K562 (cell line): ENCODE results near the gene PTGER2. TPM values are rescaled to one million over a fixed set of nuclear protein-coding genes. Genes with fewer than 3 reads are reported as not detected.

ENCODE experiments used
- ATAC-seq: fragments of 200-7000 bp; cut with Tn5 transposase; 3 replicates; pipeline ENCODE4 v1.9.1; 2020; ENCODE audit warnings: moderate library complexity
- BruUV-seq: library from RNA; stranded (reverse); fragments of 400-500 nt; replicated peaks from 2 replicates; lab custom pipeline; 2021; lab: Mats Ljungman, UMichigan
- CTCF ChIA-PET: fragments of 300-600 bp; formaldehyde crosslinking; extraction: SDS; loops from one replicate; lab custom pipeline; 2021; ENCODE audit warnings: low intra/inter-chr PET ratio; lab: Yijun Ruan, JAX
- POLR2A ChIA-PET: fragments of 300-600, 350-650 bp; sonication (Branson Sonifier 250); formaldehyde crosslinking; extraction: SDS; loops from one replicate; lab custom pipeline; 2021; ENCODE audit warnings: antibody characterized with exemption, inconsistent platforms; lab: Yijun Ruan, JAX
- DNase-seq, 4 experiments: peaks; one replicate each; pipeline versions ENCODE4 v3.0.0 to v3.0.0-alpha.2; 2011 to 2018; ENCODE audit warnings: low spot score in 3 of 4, mixed read lengths in 3 of 4; ENCODE audit errors: extremely low read depth in 1 of 4
- FAIRE-seq: peaks from 2 replicates; lab custom pipeline; 2011; peaks lifted over from hg19 to GRCh38; lab: Jason Lieb, UNC
- H2AFZ ChIP-seq: 2 replicates; pipeline ENCODE4 v1.6.0; 2011; ENCODE audit warnings: low read depth, low read length, control low read depth, inconsistent platforms
- H3K27ac ChIP-seq: fragments of 200-600 bp; 3 replicates; pipeline ENCODE4 v1.8.0; 2011; ENCODE audit warnings: low read depth, mild to moderate bottlenecking, control low read depth, inconsistent platforms, low read length, moderate library complexity, mixed read lengths; ENCODE audit errors: extremely low read depth
- H3K27me3 ChIP-seq, 2 experiments: fragments of 300-600 bp in 1 of 2; 2 replicates in 1 of 2; 3 replicates in 1 of 2; pipeline versions ENCODE4 v1.6.0 to v1.8.0; 2011; ENCODE audit warnings: inconsistent platforms in 2 of 2, low read length in 2 of 2, mild to moderate bottlenecking in 1 of 2, mixed read lengths in 1 of 2, moderate library complexity in 1 of 2; ENCODE audit not compliant: control insufficient read depth in 2 of 2, insufficient read depth in 2 of 2
- H3K36me3 ChIP-seq: fragments of 300-600 bp; 3 replicates; pipeline ENCODE4 v1.8.0; 2011; ENCODE audit warnings: mild to moderate bottlenecking, low read length, inconsistent platforms; ENCODE audit not compliant: control insufficient read depth, insufficient read depth
- H3K4me1 ChIP-seq, 2 experiments: fragments of 200-600 bp in 1 of 2; replicated peaks in 1 of 2; 2 replicates in 1 of 2; 3 replicates in 1 of 2; pipeline versions ENCODE4 v1.5.1 to v1.8.0; 2011; ENCODE audit warnings: inconsistent platforms in 2 of 2, low read length in 2 of 2, mild to moderate bottlenecking in 1 of 2, mixed read lengths in 1 of 2, moderate library complexity in 1 of 2; ENCODE audit not compliant: control insufficient read depth in 2 of 2, insufficient read depth in 2 of 2
- H3K4me2 ChIP-seq: 2 replicates; pipeline ENCODE4 v1.6.1; 2011; ENCODE audit warnings: low read length, control low read depth, inconsistent platforms, mixed read lengths; ENCODE audit not compliant: insufficient read depth
- H3K4me3 ChIP-seq: fragments of 200-600 bp; sonication (generic), shearing (Covaris generic); 2 replicates; pipeline ENCODE4 v1.5.1; 2016; ENCODE audit warnings: control low read depth, inconsistent platforms
- H3K79me2 ChIP-seq: fragments of 200-600 bp; 3 replicates; pipeline ENCODE4 v1.8.0; 2011; ENCODE audit warnings: low read length, inconsistent platforms; ENCODE audit not compliant: control insufficient read depth, insufficient read depth
- H3K9ac ChIP-seq, 2 experiments: 2 replicates each; pipeline versions ENCODE4 v1.6.0 to v1.6.1; 2011; ENCODE audit warnings: low read depth in 2 of 2, low read length in 2 of 2, control low read depth in 1 of 2, inconsistent platforms in 1 of 2, mild to moderate bottlenecking in 1 of 2, mixed read lengths in 1 of 2; ENCODE audit not compliant: insufficient read depth in 1 of 2
- H3K9me1 ChIP-seq: one replicate; pipeline ENCODE4 v1.6.0; 2011; ENCODE audit warnings: inconsistent platforms, mild to moderate bottlenecking, low read length, moderate library complexity; ENCODE audit not compliant: control insufficient read depth, insufficient read depth
- H3K9me3 ChIP-seq: replicated peaks from 2 replicates; pipeline ENCODE4 v1.5.1; 2011; ENCODE audit warnings: low read depth, low read length, inconsistent platforms; ENCODE audit not compliant: control insufficient read depth, insufficient read depth
- H4K20me1 ChIP-seq: replicated peaks from 2 replicates; pipeline ENCODE4 v1.6.1; 2011; ENCODE audit warnings: low read length, inconsistent platforms, mixed read lengths; ENCODE audit not compliant: control insufficient read depth, insufficient read depth
- DIDO1 ChIP-seq: fragments of 450-650 bp; IDR thresholded peaks from 2 replicates; pipeline ENCODE4 v1.6.1; 2016; ENCODE audit warnings: low read depth, missing biosample characterization, missing genetic modification characterization
- ELF1 ChIP-seq: fragments of 200-800 bp; sonication (Bioruptor generic); IDR thresholded peaks from 2 replicates; pipeline ENCODE4 v1.6.1; 2016; ENCODE audit warnings: missing genetic modification characterization, missing compliant biosample characterization
- ELF4 ChIP-seq: fragments of 450-650 bp; formaldehyde crosslinking; IDR thresholded peaks from 2 replicates; pipeline ENCODE4 v1.4.0; 2022; ENCODE audit warnings: missing genetic modification characterization
- FIP1L1 ChIP-seq: fragments of 200-400 bp; formaldehyde crosslinking; IDR thresholded peaks from 2 replicates; pipeline ENCODE4 v1.6.1; 2018; ENCODE audit warnings: mild to moderate bottlenecking, low read depth, low read length; ENCODE audit not compliant: poor library complexity, severe bottlenecking
- GATAD2A ChIP-seq: fragments of 450-650 bp; IDR thresholded peaks from 2 replicates; pipeline ENCODE4 v1.6.1; 2017
- HDGF ChIP-seq: fragments of 450-650 bp; IDR thresholded peaks from 2 replicates; pipeline ENCODE4 v1.6.1; 2016
- KLF13 ChIP-seq: fragments of 450-650 bp; IDR thresholded peaks from 2 replicates; pipeline ENCODE4 v1.6.1; 2016; ENCODE audit warnings: missing genetic modification characterization, low read depth, mild to moderate bottlenecking, missing compliant biosample characterization, moderate library complexity, borderline replicate concordance
- LCOR ChIP-seq: sonication (generic); formaldehyde crosslinking; IDR thresholded peaks from 2 replicates; pipeline ENCODE4 v1.8.0; 2022; ENCODE audit warnings: mild to moderate bottlenecking, missing genetic modification reagents
- MAFK ChIP-seq: IDR thresholded peaks from 2 replicates; pipeline ENCODE4 v1.6.1; 2011; ENCODE audit warnings: low read length, improper control_type of control experiment
- MCM3 ChIP-seq: fragments of 450-650 bp; IDR thresholded peaks from 2 replicates; pipeline ENCODE4 v1.6.1; 2016
- NFYB ChIP-seq: IDR thresholded peaks from 2 replicates; pipeline ENCODE4 v1.6.1; 2011; ENCODE audit warnings: mild to moderate bottlenecking, moderate library complexity; ENCODE audit not compliant: insufficient read length; ENCODE audit errors: extremely low read depth
- PHB ChIP-seq: fragments of 250-450 bp; sonication (Bioruptor Pico); IDR thresholded peaks from 2 replicates; pipeline ENCODE4 v1.5.0; 2021
- SMARCA5 ChIP-seq: fragments of 450-650 bp; IDR thresholded peaks from 2 replicates; pipeline ENCODE4 v1.6.1; 2016
- ZNF134 ChIP-seq: fragments of 250-450 bp; sonication (Bioruptor Pico); conservative IDR thresholded peaks from 2 replicates; pipeline ENCODE4 v1.4.0; 2020
- ZNF146 ChIP-seq: IDR thresholded peaks from one replicate; pipeline ENCODE4 v1.6.1; 2018; ENCODE audit warnings: missing compliant biosample characterization; ENCODE audit not compliant: unreplicated experiment
- ZNF586 ChIP-seq: fragments of 450-650 bp; formaldehyde crosslinking; conservative IDR thresholded peaks from 2 replicates; pipeline ENCODE4 v1.4.0; 2020; ENCODE audit warnings: mild to moderate bottlenecking, moderate library complexity
- ZNF644 ChIP-seq: fragments of 200-800 bp; sonication (Bioruptor generic); IDR thresholded peaks from 2 replicates; pipeline ENCODE4 v1.6.1; 2016; ENCODE audit warnings: low read depth, missing genetic modification characterization, missing compliant biosample characterization
- ZNF764 ChIP-seq: fragments of 250-450 bp; sonication (Bioruptor Pico); IDR thresholded peaks from 2 replicates; pipeline ENCODE4 v1.4.0; 2020; ENCODE audit warnings: low read depth, mild to moderate bottlenecking, moderate library complexity
- WGBS: fragments of 100-300 bp; shearing (Covaris generic); methylation state at CpG from one replicate; pipeline ENCODE4 v1.1.6; 2016; ENCODE audit warnings: low coverage, mixed read lengths; ENCODE audit not compliant: insufficient coverage; ENCODE audit errors: missing lambda C conversion rate; 5-methylcytosine and 5-hydroxymethylcytosine counted together
- in situ Hi-C: fragments of 300-500 bp; cut with MboI; formaldehyde crosslinking; loops from 4 replicates; pipeline ENCODE4 v1.15.0; 2018; ENCODE audit warnings: inconsistent platforms, mixed read lengths
- intact Hi-C: fragments of 100-400 bp; cut with micrococcal nuclease; formaldehyde crosslinking; loops from 2 replicates; pipeline ENCODE4 v1.14.2; 2022
- polyA plus RNA-seq, 8 experiments: library from polyadenylated mRNA; depleted of rRNA in 4 of 8; stranded (reverse) in 5 of 8; unstranded in 3 of 8; fragments of >200 nt; fragmentation: Nextera tagmentation in 2 of 8; fragmentation: Illumina TruSeq in 1 of 8; extraction: Ambion mirVana in 2 of 8; extraction: Trizol in 1 of 8; gene quantifications; 2 replicates each; pipeline versions ENCODE4 v1.2.1 to v1.2.3, GENCODE V29; 2011 to 2014; ENCODE audit warnings: inconsistent platforms in 1 of 8, missing spikeins in 1 of 8
- total RNA-seq, 7 experiments: library from RNA; depleted of rRNA in 6 of 7; stranded (reverse); fragments of >200 nt in 6 of 7; fragmentation: Illumina TruSeq in 2 of 7; extraction: Trizol in 2 of 7; gene quantifications; 2 replicates each; pipeline versions ENCODE4 v1.2.1 to v1.2.3, GENCODE V29; 2011 to 2021; ENCODE audit warnings: low replicate concordance in 1 of 7
- TF ChIP-seq, protein P1 (sequence below): fragments of 450-650 bp; IDR thresholded peaks from 2 replicates; pipeline ENCODE4 v1.6.1; 2017; ENCODE audit warnings: antibody characterized with exemption
- TF ChIP-seq, protein P2 (sequence below): fragments of 250-450 bp; sonication (Bioruptor Pico); IDR thresholded peaks from 2 replicates; pipeline ENCODE4 v1.8.0; 2021; ENCODE audit warnings: borderline replicate concordance, mild to moderate bottlenecking, moderate library complexity; ENCODE audit not compliant: poor library complexity, severe bottlenecking

The PTGER2 gene
- total and polyA plus RNA-seq, 9 of the 15 experiments (the other 6 are each of a cell fraction or from before 2014, with no cell fraction given): not detected

DNA sequence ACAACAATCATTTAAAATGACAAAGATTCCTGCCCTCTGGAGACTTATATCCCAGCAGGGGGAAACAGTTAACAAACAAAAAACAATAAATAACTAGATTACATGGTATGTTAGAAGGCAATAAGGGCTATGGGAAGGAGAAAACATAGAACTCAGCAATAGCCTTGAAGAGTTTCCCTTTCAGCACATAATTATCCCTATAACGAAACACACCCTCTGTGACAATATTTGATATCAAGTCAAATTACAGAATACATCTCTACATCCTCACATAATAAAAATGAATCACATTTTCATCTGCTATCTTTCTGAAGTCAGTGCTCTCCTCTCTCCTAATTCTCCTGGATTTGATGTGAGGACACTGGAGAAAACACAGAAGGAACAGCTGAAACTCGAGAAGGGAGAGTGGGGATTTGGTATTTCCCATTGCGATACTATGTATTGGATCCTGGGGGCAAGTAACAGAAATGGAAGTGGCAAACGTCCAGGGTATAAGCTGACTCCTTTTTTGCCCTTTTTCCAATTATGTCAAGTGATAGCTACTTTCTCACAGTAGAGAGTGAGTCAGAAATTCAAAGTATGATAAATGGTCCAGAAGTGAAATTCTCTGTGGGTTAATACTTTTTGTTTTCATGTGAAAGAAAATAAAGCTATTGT is 9.7 kb upstream of the PTGER2 start:
- no peak overlapping the region for H3K4me3 ChIP-seq
- FAIRE-seq (no peak), ATAC-seq (no peak), DNase-seq (no peak)
- WGBS: 3% methylated on average over 4 of the region's 4 CpGs
- H3K4me1 ChIP-seq: no peaks in the 10 kb centered on the region
- H2AFZ ChIP-seq: no peak overlapping the region
- in situ Hi-C loops: no loop called here
- H3K27me3 ChIP-seq: peaks cover 0 to 2% of the 10 kb centered on the region in 2 experiments; a peak in 1 of 5 replicates
- H3K9ac ChIP-seq: no peak overlapping the region
- no peaks in the 10 kb centered on the region for H3K9me3 ChIP-seq
- H3K27ac ChIP-seq: no peak overlapping the region
- POLR2A ChIA-PET: interaction anchor here (0.7 kb wide), 1 partner anchor 619 kb away, joined by 3 read pairs; no protein-coding TSS in a partner anchor
- H3K9me1 ChIP-seq: no peaks in the 10 kb centered on the region
- CTCF ChIA-PET: no interaction called here
- H3K79me2 ChIP-seq: no peaks in the 10 kb centered on the region
- no peaks in the 10 kb centered on the region for H3K36me3 ChIP-seq
- intact Hi-C loops: loop anchor here (10.0 kb wide), 1 partner anchor 110 kb away; no protein-coding TSS in a partner anchor
- TF ChIP-seq ZNF146: no peak
- no peak for TF ChIP-seq PHB
- no peak for TF ChIP-seq HDGF
- TF ChIP-seq ZNF586: no peak
- no peak for TF ChIP-seq ELF1 (tag)
- TF ChIP-seq DIDO1 (tag): no peak
- no peak for TF ChIP-seq ELF4
- TF ChIP-seq, protein P1, sequence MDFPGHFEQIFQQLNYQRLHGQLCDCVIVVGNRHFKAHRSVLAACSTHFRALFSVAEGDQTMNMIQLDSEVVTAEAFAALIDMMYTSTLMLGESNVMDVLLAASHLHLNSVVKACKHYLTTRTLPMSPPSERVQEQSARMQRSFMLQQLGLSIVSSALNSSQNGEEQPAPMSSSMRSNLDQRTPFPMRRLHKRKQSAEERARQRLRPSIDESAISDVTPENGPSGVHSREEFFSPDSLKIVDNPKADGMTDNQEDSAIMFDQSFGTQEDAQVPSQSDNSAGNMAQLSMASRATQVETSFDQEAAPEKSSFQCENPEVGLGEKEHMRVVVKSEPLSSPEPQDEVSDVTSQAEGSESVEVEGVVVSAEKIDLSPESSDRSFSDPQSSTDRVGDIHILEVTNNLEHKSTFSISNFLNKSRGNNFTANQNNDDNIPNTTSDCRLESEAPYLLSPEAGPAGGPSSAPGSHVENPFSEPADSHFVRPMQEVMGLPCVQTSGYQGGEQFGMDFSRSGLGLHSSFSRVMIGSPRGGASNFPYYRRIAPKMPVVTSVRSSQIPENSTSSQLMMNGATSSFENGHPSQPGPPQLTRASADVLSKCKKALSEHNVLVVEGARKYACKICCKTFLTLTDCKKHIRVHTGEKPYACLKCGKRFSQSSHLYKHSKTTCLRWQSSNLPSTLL: no peak
- no peak for TF ChIP-seq LCOR
- no peak for TF ChIP-seq GATAD2A
- TF ChIP-seq, protein P2, sequence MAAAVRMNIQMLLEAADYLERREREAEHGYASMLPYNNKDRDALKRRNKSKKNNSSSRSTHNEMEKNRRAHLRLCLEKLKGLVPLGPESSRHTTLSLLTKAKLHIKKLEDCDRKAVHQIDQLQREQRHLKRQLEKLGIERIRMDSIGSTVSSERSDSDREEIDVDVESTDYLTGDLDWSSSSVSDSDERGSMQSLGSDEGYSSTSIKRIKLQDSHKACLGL (CRISPR knock-in tag): no peak
- no peak for TF ChIP-seq KLF13
- TF ChIP-seq SMARCA5: no peak
- no peak for TF ChIP-seq ZNF134 (CRISPR knock-in tag)
- no peak for TF ChIP-seq FIP1L1
- TF ChIP-seq ZNF644 (tag): no peak
- TF ChIP-seq ZNF764 (CRISPR knock-in tag): no peak
- TF ChIP-seq MCM3: no peak
- no peak for TF ChIP-seq MAFK
- TF ChIP-seq NFYB: no peak
- no peak overlapping the region for H3K4me2 ChIP-seq
- no peaks in the 10 kb centered on the region for H4K20me1 ChIP-seq
- BruUV-seq: no TSS peak
